ENCODE measurements around the gene CENPT. TPM values are rescaled to one million over a fixed set of nuclear protein-coding genes. Genes with fewer than 3 reads are reported as not detected.

CENPT gene
- polyA plus RNA-seq, 4 donors, result 41.2 to 60.4 (median 44.7) TPM

- DNase-seq (ENCODE audit: low read depth in 4 of 4, low spot score in 3 of 4), result no peak
Measured at GRCh38 chr16:67779256-67780014, 68.1 kb downstream of the CENPT start.

Other genes starting within 250 kb of the CENPT start
- 1 to 10 TPM in 1 of 4 donors, under 1 TPM in 3; 0.78 to 1.4 (median 0.84) TPM for gene CARMIL2, start 202.5 kb downstream of the CENPT start, polyA plus RNA-seq (ENCODE audit: insufficient read length in 4 of 4)
- gene ACD, start 187.4 kb downstream of the CENPT start, polyA plus RNA-seq (ENCODE audit: insufficient read length in 4 of 4), result 10 to 100 TPM; 19.4 to 30.0 (median 21.8) TPM
- gene PARD6A, start 186.7 kb downstream of the CENPT start, polyA plus RNA-seq (ENCODE audit: insufficient read length in 4 of 4), result 1 to 10 TPM; 2.8 to 3.5 (median 3.3) TPM
- gene ENKD1, start 180.9 kb downstream of the CENPT start, polyA plus RNA-seq (ENCODE audit: insufficient read length in 4 of 4), result 10 to 100 TPM; 13.1 to 39.2 (median 19.1) TPM
- 1 to 10 TPM; 1.7 to 4.3 (median 2.7) TPM for gene C16orf86, start 180.9 kb downstream of the CENPT start, polyA plus RNA-seq (ENCODE audit: insufficient read length in 4 of 4)
- gene GFOD2, start 128.4 kb downstream of the CENPT start, polyA plus RNA-seq (ENCODE audit: insufficient read length in 4 of 4), result 10 to 100 TPM; 17.7 to 24.5 (median 20.7) TPM
- gene RANBP10, start 41.1 kb downstream of the CENPT start, polyA plus RNA-seq (ENCODE audit: insufficient read length in 4 of 4), result 10 to 100 TPM; 19.2 to 31.1 (median 21.8) TPM
- 1 to 10 TPM; 2.9 to 9.8 (median 7.1) TPM for gene TSNAXIP1, start 40.8 kb downstream of the CENPT start, polyA plus RNA-seq (ENCODE audit: insufficient read length in 4 of 4)
- 10 to 100 TPM; 27.7 to 34.1 (median 29.6) TPM for gene THAP11, start 5.4 kb downstream of the CENPT start, polyA plus RNA-seq (ENCODE audit: insufficient read length in 4 of 4)
- 100 to 1,000 TPM; 103 to 128 (median 126) TPM for gene NUTF2, start 760 bp downstream of the CENPT start, polyA plus RNA-seq (ENCODE audit: insufficient read length in 4 of 4)
- gene EDC4, start 25.4 kb upstream of the CENPT start, polyA plus RNA-seq (ENCODE audit: insufficient read length in 4 of 4), result 100 to 1,000 TPM in 1 of 4 donors, 10 to 100 TPM in 3; 67.0 to 106 (median 83.7) TPM
- under 1 TPM in 3 of 4 donors, not detected in 1; 0.39 to 0.94 (median 0.93) TPM for gene NRN1L, start 37.2 kb upstream of the CENPT start, polyA plus RNA-seq (ENCODE audit: insufficient read length in 4 of 4)
- 10 to 100 TPM; 31.0 to 36.4 (median 34.3) TPM for gene PSKH1, start 45.6 kb upstream of the CENPT start, polyA plus RNA-seq (ENCODE audit: insufficient read length in 4 of 4)
- 1 to 10 TPM; 2.4 to 9.4 (median 5.6) TPM for gene CTRL, start 84.2 kb upstream of the CENPT start, polyA plus RNA-seq (ENCODE audit: insufficient read length in 4 of 4)
- gene PSMB10, start 89.2 kb upstream of the CENPT start, polyA plus RNA-seq (ENCODE audit: insufficient read length in 4 of 4), result 10 to 100 TPM; 20.3 to 31.6 (median 22.8) TPM
- 10 to 100 TPM; 13.1 to 29.4 (median 23.7) TPM for gene LCAT, start 96.4 kb upstream of the CENPT start, polyA plus RNA-seq (ENCODE audit: insufficient read length in 4 of 4)
- gene SLC12A4, start 120.9 kb upstream of the CENPT start, polyA plus RNA-seq (ENCODE audit: insufficient read length in 4 of 4), result 10 to 100 TPM; 32.7 to 61.6 (median 38.5) TPM
- gene DPEP3, start 132.8 kb upstream of the CENPT start, polyA plus RNA-seq (ENCODE audit: insufficient read length in 4 of 4), result under 1 TPM in 2 of 4 donors, not detected in 2; 0.07 to 0.09 TPM
- 1 to 10 TPM in 2 of 4 donors, under 1 TPM in 2; 0.54 to 1.2 (median 0.94) TPM for gene DPEP2, start 151.8 kb upstream of the CENPT start, polyA plus RNA-seq (ENCODE audit: insufficient read length in 4 of 4)
- not detected for gene DPEP2NB, start 168.2 kb upstream of the CENPT start, polyA plus RNA-seq (ENCODE audit: insufficient read length in 4 of 4)
- 10 to 100 TPM in 1 of 4 donors, 1 to 10 TPM in 3; 6.6 to 10.1 (median 9.4) TPM for gene DDX28, start 175.5 kb upstream of the CENPT start, polyA plus RNA-seq (ENCODE audit: insufficient read length in 4 of 4)
- gene DUS2, start 175.6 kb upstream of the CENPT start, polyA plus RNA-seq (ENCODE audit: insufficient read length in 4 of 4), result 10 to 100 TPM in 3 of 4 donors, 1 to 10 TPM in 1; 9.8 to 15.8 (median 15.5) TPM
- 10 to 100 TPM; 32.0 to 38.1 (median 35.0) TPM for gene NFATC3, start 237.7 kb upstream of the CENPT start, polyA plus RNA-seq (ENCODE audit: insufficient read length in 4 of 4)

Data from left renal pelvis (tissue), 4 donors.